HT-29 (cell line): ENCODE data around the gene PLD1. TPM values are rescaled to one million over a fixed set of nuclear protein-coding genes. Genes with fewer than 3 reads are reported as not detected.
"Not testable (repeated sequence)": the region's sequence is repeated elsewhere in the genome, so short reads cannot be mapped to it uniquely, and the experiment has no call there.

Experiments used
- DNase-seq: peaks from one replicate; pipeline ENCODE4 v3.0.0-alpha.2; 2015; ENCODE audit warnings: low spot score
- total RNA-seq: library from RNA; depleted of rRNA; stranded (reverse); fragments of >200 nt; shearing (Covaris generic); gene quantifications from 2 replicates; pipeline ENCODE4 v1.2.3, GENCODE V29; 2014

Gene PLD1
- total RNA-seq, 1 experiment from 2014 or later = 17.3 TPM

- no peak for DNase-seq
Measured at GRCh38 chr3:171672124-171672523, 138.2 kb downstream of the PLD1 start.

- no peak for DNase-seq
Measured at GRCh38 chr3:171671709-171672108, 138.6 kb downstream of the PLD1 start.

GRCh38 chr3:171666516-171666915 is 143.8 kb downstream of the PLD1 start:
- no peak for DNase-seq

- no peak for DNase-seq
Measured at GRCh38 chr3:171663805-171664204, 146.5 kb downstream of the PLD1 start.

- DNase-seq = no peak
Measured at GRCh38 chr3:171661484-171661883, 148.8 kb downstream of the PLD1 start.

- no peak for DNase-seq
Measured at GRCh38 chr3:171660188-171660587, 150.1 kb downstream of the PLD1 start.

- DNase-seq = no peak
Measured at GRCh38 chr3:171658841-171659240, 151.4 kb downstream of the PLD1 start.

- DNase-seq = no peak
Measured at GRCh38 chr3:171654809-171655208, 155.5 kb downstream of the PLD1 start.

- DNase-seq = no peak
Measured at GRCh38 chr3:171654326-171654725, 156.0 kb downstream of the PLD1 start.

- DNase-seq = no peak
Measured at GRCh38 chr3:171653701-171654100, 156.6 kb downstream of the PLD1 start.

GRCh38 chr3:171652932-171653331 is 157.4 kb downstream of the PLD1 start:
- no peak for DNase-seq

- no peak for DNase-seq
Measured at GRCh38 chr3:171649911-171650592, 160.2 kb downstream of the PLD1 start.

GRCh38 chr3:171649267-171649666 is 161.0 kb downstream of the PLD1 start:
- no peak for DNase-seq

- no peak for DNase-seq
Measured at GRCh38 chr3:171648069-171648468, 162.2 kb downstream of the PLD1 start.

- peak; percentile 77 for DNase-seq
Measured at GRCh38 chr3:171646357-171647133, 163.7 kb downstream of the PLD1 start.

GRCh38 chr3:171644681-171645080 is 165.6 kb downstream of the PLD1 start:
- no peak for DNase-seq

- DNase-seq = no peak
Measured at GRCh38 chr3:171643681-171644080, 166.6 kb downstream of the PLD1 start.

GRCh38 chr3:171643033-171643432 is 167.2 kb downstream of the PLD1 start:
- no peak for DNase-seq

- DNase-seq = no peak
Measured at GRCh38 chr3:171640520-171641412, 169.5 kb downstream of the PLD1 start.

GRCh38 chr3:171636666-171637065 is 173.6 kb downstream of the PLD1 start:
- no peak for DNase-seq

- DNase-seq = no peak
Measured at GRCh38 chr3:171632766-171633165, 177.5 kb downstream of the PLD1 start.

- not testable (repeated sequence) for DNase-seq
Measured at GRCh38 chr3:171626799-171627198, 183.5 kb downstream of the PLD1 start.
